Measurements from ENCODE around the gene DELE1. TPM values are rescaled to one million over a fixed set of nuclear protein-coding genes. Genes with fewer than 3 reads are reported as not detected.

DELE1 gene
- total RNA-seq, 1 donor, result 47.1 TPM

- Histone ChIP-seq H3K27me3 (ENCODE audit: insufficient read depth, low read length) (no peaks in the 10 kb centered on the region), H3K4me1 (ENCODE audit: insufficient read depth, low read length) (peaks cover 23% of the 10 kb centered on the region), H3K4me3 (ENCODE audit: low read length) (peak within 1 kb of the TSS; percentile 80), H3K9me3 (ENCODE audit: low read depth, low read length) (no peaks in the 10 kb centered on the region)
Measured at GRCh38 chr5:141968914-141969608, 45.4 kb downstream of the DELE1 start, which contains the start of gene RNF14. Gene RNF14 (plus strand): TSS chr5:141969105. CDS start chr5:141973589, 4,484 bp downstream.

- no peaks in the 10 kb centered on the region for H3K9me3 ChIP-seq (ENCODE audit: low read depth, low read length)
- H3K4me1 ChIP-seq (ENCODE audit: insufficient read depth, low read length), result peaks cover 23% of the 10 kb centered on the region
- H3K27me3 ChIP-seq (ENCODE audit: insufficient read depth, low read length), result no peaks in the 10 kb centered on the region
- H3K4me3 ChIP-seq (ENCODE audit: low read length), result peak overlapping the region; percentile 80
Measured at GRCh38 chr5:141969783-141970771, 46.4 kb downstream of the DELE1 start.

- Histone ChIP-seq H3K9me3 (ENCODE audit: low read depth, low read length) (no peaks in the 10 kb centered on the region), H3K4me3 (ENCODE audit: low read length) (no peak overlapping the region), H3K4me1 (ENCODE audit: insufficient read depth, low read length) (peaks cover 16% of the 10 kb centered on the region), H3K27me3 (ENCODE audit: insufficient read depth, low read length) (no peaks in the 10 kb centered on the region)
Measured at GRCh38 chr5:141973871-141974595, 50.4 kb downstream of the DELE1 start.

DNA sequence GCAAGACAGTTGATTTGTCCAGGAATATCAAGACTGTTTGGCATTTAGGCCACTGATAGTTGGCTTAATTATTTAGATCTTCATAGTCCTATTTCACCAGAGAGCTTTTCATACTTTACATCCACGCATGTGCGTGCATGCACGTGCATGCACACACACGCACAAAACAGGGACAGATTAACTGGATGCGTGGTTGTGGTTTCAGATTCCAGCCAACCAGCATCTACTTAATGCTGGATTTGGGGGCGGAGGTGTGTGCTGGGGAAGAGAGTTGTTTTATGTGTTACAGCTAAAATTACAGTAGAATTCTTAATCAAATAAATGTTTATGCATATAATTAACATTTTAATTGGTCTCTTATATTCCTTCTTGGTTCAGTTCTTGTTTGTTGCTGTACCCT, 52.5 kb downstream of the DELE1 start:
- H3K9me3 ChIP-seq (ENCODE audit: low read depth, low read length), result no peaks in the 10 kb centered on the region
- no peaks in the 10 kb centered on the region for H3K27me3 ChIP-seq (ENCODE audit: insufficient read depth, low read length)
- no peak overlapping the region for H3K4me3 ChIP-seq (ENCODE audit: low read length)
- no peaks in the 10 kb centered on the region for H3K4me1 ChIP-seq (ENCODE audit: insufficient read depth, low read length)

DNA sequence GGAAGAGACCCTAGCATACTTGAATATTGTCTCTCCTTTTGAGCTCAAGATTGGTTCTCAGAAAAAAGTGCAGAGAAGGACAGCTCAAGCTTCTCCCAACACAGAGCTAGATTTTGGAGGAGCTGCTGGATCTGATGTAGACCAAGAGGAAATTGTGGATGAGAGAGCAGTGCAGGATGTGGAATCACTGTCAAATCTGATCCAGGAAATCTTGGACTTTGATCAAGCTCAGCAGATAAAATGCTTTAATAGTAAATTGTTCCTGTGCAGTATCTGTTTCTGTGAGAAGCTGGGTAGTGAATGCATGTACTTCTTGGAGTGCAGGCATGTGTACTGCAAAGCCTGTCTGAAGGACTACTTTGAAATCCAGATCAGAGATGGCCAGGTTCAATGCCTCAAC, 54.7 kb downstream of the DELE1 start:
- Histone ChIP-seq H3K4me3 (ENCODE audit: low read length) (no peak overlapping the region), H3K4me1 (ENCODE audit: insufficient read depth, low read length) (no peaks in the 10 kb centered on the region), H3K27me3 (ENCODE audit: insufficient read depth, low read length) (no peaks in the 10 kb centered on the region), H3K9me3 (ENCODE audit: low read depth, low read length) (no peaks in the 10 kb centered on the region)

- Histone ChIP-seq H3K9me3 (ENCODE audit: low read depth, low read length) (no peaks in the 10 kb centered on the region), H3K4me3 (ENCODE audit: low read length) (no peak overlapping the region), H3K27me3 (ENCODE audit: insufficient read depth, low read length) (no peaks in the 10 kb centered on the region), H3K4me1 (ENCODE audit: insufficient read depth, low read length) (no peaks in the 10 kb centered on the region)
Measured at GRCh38 chr5:141982626-141983025, 59.0 kb downstream of the DELE1 start.

GRCh38 chr5:141986072-141986471, 62.4 kb downstream of the DELE1 start:
- Histone ChIP-seq H3K4me1 (ENCODE audit: insufficient read depth, low read length) (no peaks in the 10 kb centered on the region), H3K27me3 (ENCODE audit: insufficient read depth, low read length) (no peaks in the 10 kb centered on the region), H3K9me3 (ENCODE audit: low read depth, low read length) (no peaks in the 10 kb centered on the region), H3K4me3 (ENCODE audit: low read length) (no peak overlapping the region)

DNA sequence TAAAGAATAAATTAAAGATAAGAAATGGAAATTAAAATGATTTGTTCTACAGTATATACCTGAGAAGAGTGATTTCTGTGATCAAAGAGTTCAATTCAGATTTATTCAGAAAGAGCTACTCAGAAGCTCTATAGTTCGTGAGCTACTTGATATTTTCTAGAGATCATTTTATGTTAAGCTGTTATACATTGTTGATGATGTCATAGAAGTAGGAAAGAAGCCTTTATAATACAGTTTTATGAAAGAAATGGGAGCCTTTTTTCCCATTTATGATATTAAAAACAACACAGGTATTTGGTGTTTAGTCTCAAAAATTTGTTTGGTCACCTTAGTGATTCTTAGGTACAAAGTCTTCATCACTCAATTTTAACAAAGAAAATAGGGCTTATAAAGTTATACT, 66.0 kb downstream of the DELE1 start:
- no peak overlapping the region for H3K4me3 ChIP-seq (ENCODE audit: low read length)
- H3K4me1 ChIP-seq (ENCODE audit: insufficient read depth, low read length), result no peaks in the 10 kb centered on the region
- H3K27me3 ChIP-seq (ENCODE audit: insufficient read depth, low read length), result no peaks in the 10 kb centered on the region
- H3K9me3 ChIP-seq (ENCODE audit: low read depth, low read length), result no peaks in the 10 kb centered on the region

Other genes starting within 250 kb of the DELE1 start
- gene ARAP3, start 241.6 kb upstream of the DELE1 start, total RNA-seq, result 1.4 TPM
- 2.8 TPM for gene PCDH1, start 45.5 kb upstream of the DELE1 start, total RNA-seq
- gene PCDH12, start 34.3 kb downstream of the DELE1 start, total RNA-seq, result under 0.01 TPM
- gene RNF14, start 45.2 kb downstream of the DELE1 start, total RNA-seq, result 13.0 TPM
- gene GNPDA1, start 89.2 kb downstream of the DELE1 start, total RNA-seq, result 6.6 TPM
- gene NDFIP1, start 184.9 kb downstream of the DELE1 start, total RNA-seq, result 195 TPM